ENCODE results near the gene CACNA1C. TPM values are rescaled to one million over a fixed set of nuclear protein-coding genes. Genes with fewer than 3 reads are reported as not detected.

The CACNA1C gene
- total RNA-seq, 5 donors from 2014 or later (not counting 1 experiment from before 2014, with no cell fraction given), result 0.10 to 0.26 (median 0.16) TPM

GRCh38 chr12:2485681-2486080 is 432.9 kb downstream of the CACNA1C start:
- H3K27me3 ChIP-seq (replicated peaks in 1 of 2; ENCODE audit: control insufficient read depth in 2 of 2, extremely low read depth in 1 of 2, insufficient read depth in 2 of 2, low read length in 1 of 2), result peaks cover 0 to 27% of the 10 kb centered on the region in 2 experiments
- no peaks in the 10 kb centered on the region for H3K36me3 ChIP-seq (ENCODE audit: control insufficient read depth in 2 of 2, extremely low read depth in 1 of 2, insufficient read depth in 1 of 2, low read length in 1 of 2)
- H3K4me1 ChIP-seq (ENCODE audit: control insufficient read depth in 1 of 2, extremely low read depth in 1 of 2, insufficient read depth in 2 of 2, low read length in 2 of 2), result no peaks in the 10 kb centered on the region
- Mint-ChIP-seq H3K9me3 (no peaks in the 10 kb centered on the region), H3K36me3 (no peaks in the 10 kb centered on the region), H3K27ac (no peak overlapping the region), H3K27me3 (peaks cover 3 to 12% of the 10 kb centered on the region in 2 donors), H3K4me3 (no peak overlapping the region), H3K4me1 (no peaks in the 10 kb centered on the region)
- no peak for DNase-seq
- ATAC-seq (replicated peaks in 1 of 4), result no peak
- no peak overlapping the region for H3K27ac ChIP-seq (ENCODE audit: low read length)
- ChIA-PET POLR2A (no interaction called here), CTCF (no interaction called here)
- H3K4me3 ChIP-seq (ENCODE audit: control insufficient read depth in 1 of 2, extremely low read depth in 1 of 2, low read length in 1 of 2), result no peak overlapping the region
- H3K9me3 ChIP-seq, result no peaks in the 10 kb centered on the region
- WGBS (ENCODE audit: insufficient coverage), result 78% methylated on average over 6 of the region's 7 CpGs

DNA sequence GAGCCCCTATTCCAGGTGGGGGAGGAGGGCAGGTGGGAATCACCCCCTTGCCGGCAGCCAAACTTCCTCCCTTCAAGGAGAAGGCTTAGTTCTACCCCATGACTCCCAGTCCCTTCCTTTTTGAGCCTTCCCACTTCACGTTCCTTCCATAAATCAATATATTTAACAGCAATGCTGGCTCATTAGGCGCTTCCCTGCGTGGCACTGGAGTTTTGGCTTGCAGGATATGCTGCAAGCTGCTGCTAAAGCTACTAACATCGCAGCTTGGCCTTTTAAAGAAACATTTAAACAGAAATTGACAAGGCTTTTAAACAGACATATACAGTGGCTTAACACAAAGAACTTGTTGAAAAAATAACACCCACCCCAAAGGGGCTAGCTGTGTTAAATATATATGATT is 434.0 kb downstream of the CACNA1C start:
- Histone ChIP-seq H3K36me3 (ENCODE audit: control insufficient read depth in 2 of 2, extremely low read depth in 1 of 2, insufficient read depth in 1 of 2, low read length in 1 of 2) (no peaks in the 10 kb centered on the region), H3K27ac (ENCODE audit: low read length) (no peak overlapping the region), H3K4me3 (ENCODE audit: control insufficient read depth in 1 of 2, extremely low read depth in 1 of 2, low read length in 1 of 2) (no peak overlapping the region), H3K27me3 (replicated peaks in 1 of 2; ENCODE audit: control insufficient read depth in 2 of 2, extremely low read depth in 1 of 2, insufficient read depth in 2 of 2, low read length in 1 of 2) (peaks cover 0 to 29% of the 10 kb centered on the region in 2 experiments), H3K9me3 (no peaks in the 10 kb centered on the region), H3K4me1 (ENCODE audit: control insufficient read depth in 1 of 2, extremely low read depth in 1 of 2, insufficient read depth in 2 of 2, low read length in 2 of 2) (no peaks in the 10 kb centered on the region)
- Mint-ChIP-seq H3K9me3 (no peaks in the 10 kb centered on the region), H3K27ac (no peak overlapping the region), H3K4me1 (no peaks in the 10 kb centered on the region), H3K27me3 (peaks cover 0 to 12% of the 10 kb centered on the region in 2 donors), H3K36me3 (no peaks in the 10 kb centered on the region), H3K4me3 (no peak overlapping the region)
- ChIA-PET CTCF (no interaction called here), POLR2A (no interaction called here)
- 86% methylated on average over 3 of the region's 5 CpGs for WGBS (ENCODE audit: insufficient coverage)
- DNase-seq (no peak), ATAC-seq (replicated peaks in 1 of 4) (no peak)

GRCh38 chr12:2487278-2487677 is 434.5 kb downstream of the CACNA1C start:
- H3K36me3 Mint-ChIP-seq, result no peaks in the 10 kb centered on the region
- H3K4me1 Mint-ChIP-seq, result no peaks in the 10 kb centered on the region
- no peak overlapping the region for H3K4me3 Mint-ChIP-seq
- H3K27ac Mint-ChIP-seq, result no peak overlapping the region
- H3K9me3 Mint-ChIP-seq, result no peaks in the 10 kb centered on the region
- no peaks in the 10 kb centered on the region for H3K36me3 ChIP-seq (ENCODE audit: control insufficient read depth in 2 of 2, extremely low read depth in 1 of 2, insufficient read depth in 1 of 2, low read length in 1 of 2)
- DNase-seq (no peak), ATAC-seq (replicated peaks in 1 of 4) (no peak)
- H3K27me3 ChIP-seq (replicated peaks in 1 of 2; ENCODE audit: control insufficient read depth in 2 of 2, extremely low read depth in 1 of 2, insufficient read depth in 2 of 2, low read length in 1 of 2), result peaks cover 0 to 29% of the 10 kb centered on the region in 2 experiments
- H3K9me3 ChIP-seq, result no peaks in the 10 kb centered on the region
- H3K4me1 ChIP-seq (ENCODE audit: control insufficient read depth in 1 of 2, extremely low read depth in 1 of 2, insufficient read depth in 2 of 2, low read length in 2 of 2), result no peaks in the 10 kb centered on the region
- ChIA-PET CTCF (no interaction called here), POLR2A (no interaction called here)
- H3K4me3 ChIP-seq (ENCODE audit: control insufficient read depth in 1 of 2, extremely low read depth in 1 of 2, low read length in 1 of 2), result no peak overlapping the region
- H3K27me3 Mint-ChIP-seq, result peaks cover 0 to 12% of the 10 kb centered on the region in 2 donors
- no CpG with 5 or more reads among the region's 5 CpGs for WGBS (ENCODE audit: insufficient coverage)
- no peak overlapping the region for H3K27ac ChIP-seq (ENCODE audit: low read length)

DNA sequence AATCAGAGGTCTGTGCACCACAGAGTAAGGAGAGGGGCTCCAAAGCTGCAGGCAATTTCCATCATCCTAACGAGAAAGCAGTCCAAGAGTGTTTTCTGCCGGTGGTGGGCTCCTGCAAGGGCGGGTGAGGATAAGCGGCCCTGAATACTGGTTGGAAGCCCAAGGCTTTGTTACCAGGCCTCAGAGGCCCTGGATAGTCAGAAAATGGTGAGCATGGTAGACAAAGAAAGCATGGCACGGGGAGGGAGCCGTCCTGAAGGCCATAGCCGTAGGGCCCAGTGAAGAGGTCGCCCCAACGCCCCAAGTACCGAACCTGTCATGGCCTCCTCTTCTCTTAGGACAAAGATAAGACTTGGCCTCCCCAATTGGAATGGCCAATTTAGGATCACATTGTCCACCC is 435.3 kb downstream of the CACNA1C start:
- Histone ChIP-seq H3K4me1 (ENCODE audit: control insufficient read depth in 1 of 2, extremely low read depth in 1 of 2, insufficient read depth in 2 of 2, low read length in 2 of 2) (no peaks in the 10 kb centered on the region), H3K9me3 (no peaks in the 10 kb centered on the region), H3K27ac (ENCODE audit: low read length) (no peak overlapping the region), H3K36me3 (ENCODE audit: control insufficient read depth in 2 of 2, extremely low read depth in 1 of 2, insufficient read depth in 1 of 2, low read length in 1 of 2) (no peaks in the 10 kb centered on the region), H3K4me3 (ENCODE audit: control insufficient read depth in 1 of 2, extremely low read depth in 1 of 2, low read length in 1 of 2) (no peak overlapping the region), H3K27me3 (replicated peaks in 1 of 2; ENCODE audit: control insufficient read depth in 2 of 2, extremely low read depth in 1 of 2, insufficient read depth in 2 of 2, low read length in 1 of 2) (peaks cover 0 to 32% of the 10 kb centered on the region in 2 experiments)
- H3K27me3 Mint-ChIP-seq, result peaks cover 5 to 13% of the 10 kb centered on the region in 2 donors
- H3K36me3 Mint-ChIP-seq, result no peaks in the 10 kb centered on the region
- ATAC-seq (replicated peaks in 1 of 4) (no peak), DNase-seq (no peak)
- ChIA-PET POLR2A (no interaction called here), CTCF (no interaction called here)
- H3K4me3 Mint-ChIP-seq, result no peak overlapping the region
- H3K27ac Mint-ChIP-seq, result no peak overlapping the region
- H3K4me1 Mint-ChIP-seq, result no peaks in the 10 kb centered on the region
- 87% methylated on average over 10 of the region's 10 CpGs for WGBS (ENCODE audit: insufficient coverage)
- no peaks in the 10 kb centered on the region for H3K9me3 Mint-ChIP-seq

DNA sequence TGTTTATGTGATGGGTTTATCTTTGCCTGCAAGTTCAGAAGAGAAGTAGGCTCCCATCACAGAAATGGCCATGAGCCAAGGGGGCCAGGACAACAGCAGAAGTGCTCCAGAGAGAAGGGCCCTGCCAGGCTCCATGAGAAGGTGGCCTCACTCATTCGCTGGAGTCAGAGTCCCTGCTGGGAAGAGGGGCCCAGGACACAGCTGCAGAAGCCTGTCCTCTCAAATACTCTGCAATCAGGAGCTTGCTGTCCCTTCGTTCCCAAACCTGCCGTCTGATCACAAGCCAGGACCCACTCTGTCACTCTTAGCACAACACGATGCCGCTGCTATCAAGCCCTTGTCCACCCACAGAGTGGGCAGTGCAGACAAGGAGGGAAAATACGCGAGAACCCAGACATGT is 435.8 kb downstream of the CACNA1C start:
- CTCF ChIA-PET, result no interaction called here
- peaks cover 8 to 15% of the 10 kb centered on the region in 2 donors for H3K27me3 Mint-ChIP-seq

GRCh38 chr12:2489275-2489674 is 436.5 kb downstream of the CACNA1C start:
- H3K4me3 Mint-ChIP-seq, result no peak overlapping the region
- 96% methylated on average over 8 of the region's 9 CpGs for WGBS (ENCODE audit: insufficient coverage)

More for the DNA sequence above, 435.8 kb downstream of the CACNA1C start:
- Histone ChIP-seq H3K4me3 (ENCODE audit: control insufficient read depth in 1 of 2, extremely low read depth in 1 of 2, low read length in 1 of 2) (no peak overlapping the region), H3K27me3 (replicated peaks in 1 of 2; ENCODE audit: control insufficient read depth in 2 of 2, extremely low read depth in 1 of 2, insufficient read depth in 2 of 2, low read length in 1 of 2) (peaks cover 0 to 36% of the 10 kb centered on the region in 2 experiments), H3K27ac (ENCODE audit: low read length) (no peak overlapping the region), H3K4me1 (ENCODE audit: control insufficient read depth in 1 of 2, extremely low read depth in 1 of 2, insufficient read depth in 2 of 2, low read length in 2 of 2) (no peaks in the 10 kb centered on the region), H3K36me3 (ENCODE audit: control insufficient read depth in 2 of 2, extremely low read depth in 1 of 2, insufficient read depth in 1 of 2, low read length in 1 of 2) (no peaks in the 10 kb centered on the region), H3K9me3 (no peaks in the 10 kb centered on the region)
- ATAC-seq (replicated peaks in 1 of 4) (no peak), DNase-seq (no peak)
- 96% methylated on average over 4 of the region's 7 CpGs for WGBS (ENCODE audit: insufficient coverage)
- Mint-ChIP-seq H3K4me3 (no peak overlapping the region), H3K4me1 (no peaks in the 10 kb centered on the region), H3K27ac (no peak overlapping the region), H3K9me3 (no peaks in the 10 kb centered on the region), H3K36me3 (no peaks in the 10 kb centered on the region)
- POLR2A ChIA-PET, result no interaction called here

DNA sequence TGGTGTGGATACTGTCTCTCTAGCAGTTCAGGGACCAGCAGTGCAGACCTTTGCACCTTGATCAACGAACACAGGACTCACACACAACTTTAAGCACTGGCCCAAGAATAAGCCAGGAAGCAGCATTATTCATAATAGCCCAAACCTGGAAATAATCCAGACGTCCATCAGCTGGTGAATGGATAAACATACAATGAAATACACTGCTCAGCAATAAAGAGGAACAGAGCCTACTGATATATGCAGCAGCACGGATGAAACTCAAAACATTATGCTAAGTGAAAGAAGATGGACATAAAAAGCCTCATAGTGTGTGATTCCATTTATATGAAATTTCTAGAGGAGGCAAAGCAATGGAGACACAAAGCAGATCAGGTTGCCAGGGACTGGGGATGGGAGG is 438.0 kb downstream of the CACNA1C start:
- ChIA-PET CTCF (no interaction called here), POLR2A (no interaction called here)
- Histone ChIP-seq H3K4me3 (ENCODE audit: control insufficient read depth in 1 of 2, extremely low read depth in 1 of 2, low read length in 1 of 2) (no peak overlapping the region), H3K9me3 (no peaks in the 10 kb centered on the region), H3K36me3 (ENCODE audit: control insufficient read depth in 2 of 2, extremely low read depth in 1 of 2, insufficient read depth in 1 of 2, low read length in 1 of 2) (no peaks in the 10 kb centered on the region), H3K27ac (ENCODE audit: low read length) (no peak overlapping the region), H3K27me3 (replicated peaks in 1 of 2; ENCODE audit: control insufficient read depth in 2 of 2, extremely low read depth in 1 of 2, insufficient read depth in 2 of 2, low read length in 1 of 2) (peaks cover 0 to 23% of the 10 kb centered on the region in 2 experiments), H3K4me1 (ENCODE audit: control insufficient read depth in 1 of 2, extremely low read depth in 1 of 2, insufficient read depth in 2 of 2, low read length in 2 of 2) (no peaks in the 10 kb centered on the region)
- WGBS (ENCODE audit: insufficient coverage), result 57% methylated on average over 1 of the region's 3 CpGs
- H3K27me3 Mint-ChIP-seq, result peaks cover 21 to 25% of the 10 kb centered on the region in 2 donors
- no peak for DNase-seq
- no peaks in the 10 kb centered on the region for H3K4me1 Mint-ChIP-seq
- ATAC-seq (replicated peaks in 1 of 4), result no peak
- no peaks in the 10 kb centered on the region for H3K9me3 Mint-ChIP-seq
- H3K4me3 Mint-ChIP-seq, result no peak overlapping the region
- H3K27ac Mint-ChIP-seq, result no peak overlapping the region
- H3K36me3 Mint-ChIP-seq, result no peaks in the 10 kb centered on the region

More at GRCh38 chr12:2489275-2489674, 436.5 kb downstream of the CACNA1C start:
- POLR2A ChIA-PET, result no interaction called here
- Histone ChIP-seq H3K27me3 (replicated peaks in 1 of 2; ENCODE audit: control insufficient read depth in 2 of 2, extremely low read depth in 1 of 2, insufficient read depth in 2 of 2, low read length in 1 of 2) (peaks cover 0 to 34% of the 10 kb centered on the region in 2 experiments), H3K4me3 (ENCODE audit: control insufficient read depth in 1 of 2, extremely low read depth in 1 of 2, low read length in 1 of 2) (no peak overlapping the region), H3K36me3 (ENCODE audit: control insufficient read depth in 2 of 2, extremely low read depth in 1 of 2, insufficient read depth in 1 of 2, low read length in 1 of 2) (no peaks in the 10 kb centered on the region), H3K9me3 (no peaks in the 10 kb centered on the region), H3K4me1 (ENCODE audit: control insufficient read depth in 1 of 2, extremely low read depth in 1 of 2, insufficient read depth in 2 of 2, low read length in 2 of 2) (no peaks in the 10 kb centered on the region), H3K27ac (ENCODE audit: low read length) (no peak overlapping the region)
- no peaks in the 10 kb centered on the region for H3K4me1 Mint-ChIP-seq
- H3K27me3 Mint-ChIP-seq, result peaks cover 11 to 16% of the 10 kb centered on the region in 2 donors
- DNase-seq (no peak), ATAC-seq (replicated peaks in 1 of 4) (no peak)
- no peaks in the 10 kb centered on the region for H3K36me3 Mint-ChIP-seq
- CTCF ChIA-PET, result no interaction called here
- H3K27ac Mint-ChIP-seq, result no peak overlapping the region
- H3K9me3 Mint-ChIP-seq, result no peaks in the 10 kb centered on the region

Data from T-cell (primary cell).